Panc1 (cell line): ENCODE results near the gene EPB41L4B.

Experiments
- CTCF ChIP-seq: fragments of 450-650 bp; IDR thresholded peaks from 2 replicates; pipeline ENCODE4 v1.5.1; 2017; ENCODE audit warnings: mild to moderate bottlenecking
- REST ChIP-seq, 2 experiments: IDR thresholded peaks; 2 replicates each; pipeline ENCODE4 v1.6.1; 2011 to 2012; ENCODE audit warnings: low read depth in 2 of 2, control low read depth in 1 of 2, low read length in 1 of 2, mild to moderate bottlenecking in 1 of 2, moderate library complexity in 1 of 2; ENCODE audit not compliant: insufficient read depth in 1 of 2

GRCh38 chr9:109354190-109354589 is 33.3 kb upstream of the EPB41L4B start:
- no peak for TF ChIP-seq CTCF
- TF ChIP-seq REST (IDR thresholded peaks at IDR 0.05; ENCODE audit: insufficient read depth in 1 of 2, low read depth in 2 of 2, low read length in 1 of 2): no peak
